SK-N-SH (cell line): ENCODE measurements around the gene ANKS6.

Experiments used
- CHD2 ChIP-seq: fragments of 150-350 bp; IDR thresholded peaks from 2 replicates; pipeline ENCODE4 v1.6.1; 2018; ENCODE audit warnings: low read length; ENCODE audit not compliant: partially characterized antibody
- CTCF ChIP-seq: fragments of 200-600 bp; sonication (generic); IDR thresholded peaks from 2 replicates; pipeline ENCODE4 v1.6.1; 2017; ENCODE audit warnings: antibody characterized with exemption, mild to moderate bottlenecking, moderate library complexity
- ELF1 ChIP-seq: IDR thresholded peaks from 2 replicates; pipeline ENCODE4 v1.4.0; 2012
- EP300 ChIP-seq, 2 experiments: IDR thresholded peaks; 2 replicates each; pipeline versions ENCODE4 v1.4.0 to v1.6.1; 2012; ENCODE audit warnings: borderline replicate concordance in 1 of 2, low read depth in 1 of 2, low read length in 1 of 2
- FOXM1 ChIP-seq: IDR thresholded peaks from 2 replicates; pipeline ENCODE4 v1.4.0; 2012; ENCODE audit warnings: low read depth, mild to moderate bottlenecking
- MAX ChIP-seq: IDR thresholded peaks from 2 replicates; pipeline ENCODE4 v1.4.0; 2012; ENCODE audit warnings: low read depth
- RAD21 ChIP-seq: IDR thresholded peaks from 2 replicates; pipeline ENCODE4 v1.6.1; 2012; ENCODE audit warnings: mild to moderate bottlenecking, low read length
- SMC3 ChIP-seq: IDR thresholded peaks from 2 replicates; pipeline ENCODE4 v1.6.1; 2012; ENCODE audit warnings: low read depth, low read length, improper control_type of control experiment

GRCh38 chr9:98712987-98713386 lies 83.4 kb downstream of the ANKS6 start:
- TF ChIP-seq CTCF (no peak), SMC3 (no peak), ELF1 (no peak), RAD21 (no peak), CHD2 (no peak), MAX (no peak), EP300 (IDR thresholded peaks at IDR 0.05; ENCODE audit: borderline replicate concordance in 1 of 2, low read depth in 1 of 2, low read length in 1 of 2) (no peak), FOXM1 (no peak)
